GM19240 (cell line): ENCODE data around the gene COTL1.

ENCODE experiments used
- DNase-seq: peaks from one replicate; pipeline ENCODE4 v3.0.0; 2011; ENCODE audit warnings: low spot score; ENCODE audit not compliant: insufficient read length

COTL1 gene

DNA sequence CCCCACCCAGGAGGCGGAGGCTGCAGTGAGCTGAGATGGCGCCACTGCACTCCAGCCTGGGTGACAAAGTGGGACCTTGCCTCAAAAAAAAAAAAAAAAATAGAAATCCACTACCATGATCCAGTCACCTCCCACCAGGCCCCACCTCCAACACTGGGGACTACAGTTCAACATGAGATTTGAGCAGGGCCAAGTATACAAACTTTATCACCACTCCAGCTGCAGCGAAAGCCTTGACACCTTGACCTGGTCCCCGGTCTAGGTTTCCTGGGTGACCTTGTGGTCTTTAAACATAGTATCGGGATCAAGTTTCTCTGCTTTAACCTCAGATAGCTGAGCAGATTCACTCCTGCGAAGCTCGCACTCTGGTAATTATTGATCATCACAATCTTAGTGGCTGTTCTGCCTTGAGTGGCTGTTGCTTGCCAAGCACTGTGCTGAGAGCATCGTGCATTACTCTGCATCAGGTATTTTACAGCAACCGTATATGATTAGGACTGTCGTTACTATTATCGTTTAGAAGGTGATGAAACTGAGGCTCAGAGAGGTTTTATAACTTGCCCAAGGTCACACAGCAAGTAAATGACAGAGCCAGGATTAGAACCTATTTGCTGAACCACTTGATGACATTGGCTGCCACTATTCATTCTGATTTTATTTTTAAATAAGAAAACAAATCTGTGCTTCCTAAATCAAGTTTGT lies 63.1 kb downstream of the COTL1 start:
- DNase-seq: no peak

DNA sequence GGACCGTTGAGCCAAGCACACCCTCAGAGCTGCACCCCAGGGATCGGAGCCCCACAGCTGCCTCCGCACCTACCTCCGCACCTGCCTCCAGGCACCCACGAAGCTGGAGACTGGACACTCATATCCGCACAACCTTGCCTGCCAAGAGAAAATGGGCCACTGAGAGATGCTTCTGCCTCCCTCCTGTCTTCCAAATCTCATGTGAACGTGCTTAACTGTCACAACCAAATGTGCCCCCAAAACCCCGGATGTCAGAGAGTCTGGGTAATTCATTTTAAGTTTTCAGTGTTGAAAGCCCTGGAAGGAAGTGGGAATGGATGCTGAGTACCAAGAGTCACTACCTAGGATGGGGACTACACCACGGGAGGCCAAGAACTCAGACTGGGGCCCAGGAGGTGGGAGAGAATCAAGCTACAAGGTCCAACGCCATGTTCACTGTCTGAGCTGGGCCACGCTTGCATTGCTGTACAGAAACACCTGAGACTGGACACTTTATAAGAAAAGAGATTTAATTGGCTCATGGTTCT lies 63.9 kb downstream of the COTL1 start:
- no peak for DNase-seq

DNA sequence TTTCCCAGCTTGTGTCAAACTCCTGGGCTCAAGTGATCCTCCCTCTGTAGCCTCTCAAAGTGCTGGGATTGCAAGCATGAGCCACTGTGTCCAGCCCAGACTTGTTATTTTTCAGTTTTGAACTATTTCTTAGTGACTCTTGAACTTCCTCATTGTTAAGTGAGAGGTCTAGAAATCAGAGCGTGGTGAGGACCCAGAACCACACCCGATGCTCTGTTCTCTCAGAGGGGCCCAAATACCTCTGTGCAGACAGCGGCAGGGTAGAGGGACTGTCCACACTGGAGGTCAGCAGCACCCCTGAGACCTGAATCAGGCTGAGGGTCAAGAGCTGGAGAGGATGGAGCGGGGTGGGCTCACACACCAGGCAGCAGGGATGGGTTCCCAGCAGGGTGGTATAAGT lies 65.7 kb downstream of the COTL1 start:
- DNase-seq: no peak

DNA sequence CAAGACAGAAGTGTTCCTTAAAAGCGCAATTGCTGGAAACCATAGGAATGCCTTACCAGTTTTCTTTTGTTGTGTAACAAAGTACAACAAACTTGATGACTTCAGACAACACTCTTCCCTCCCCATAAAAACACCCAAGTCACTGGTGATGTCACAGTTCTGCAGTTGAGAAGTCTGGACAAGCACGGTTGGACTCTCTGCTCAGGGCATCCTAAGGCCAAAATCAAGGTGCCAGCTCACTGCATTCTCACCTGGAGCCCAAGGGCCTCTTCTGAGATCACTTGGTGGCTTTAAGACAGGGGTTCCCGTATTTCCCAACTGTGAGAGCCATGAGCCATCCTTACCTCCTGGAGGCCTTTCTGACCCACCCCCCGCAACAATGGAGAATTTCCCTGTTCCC lies 67.8 kb downstream of the COTL1 start:
- no peak for DNase-seq

DNA sequence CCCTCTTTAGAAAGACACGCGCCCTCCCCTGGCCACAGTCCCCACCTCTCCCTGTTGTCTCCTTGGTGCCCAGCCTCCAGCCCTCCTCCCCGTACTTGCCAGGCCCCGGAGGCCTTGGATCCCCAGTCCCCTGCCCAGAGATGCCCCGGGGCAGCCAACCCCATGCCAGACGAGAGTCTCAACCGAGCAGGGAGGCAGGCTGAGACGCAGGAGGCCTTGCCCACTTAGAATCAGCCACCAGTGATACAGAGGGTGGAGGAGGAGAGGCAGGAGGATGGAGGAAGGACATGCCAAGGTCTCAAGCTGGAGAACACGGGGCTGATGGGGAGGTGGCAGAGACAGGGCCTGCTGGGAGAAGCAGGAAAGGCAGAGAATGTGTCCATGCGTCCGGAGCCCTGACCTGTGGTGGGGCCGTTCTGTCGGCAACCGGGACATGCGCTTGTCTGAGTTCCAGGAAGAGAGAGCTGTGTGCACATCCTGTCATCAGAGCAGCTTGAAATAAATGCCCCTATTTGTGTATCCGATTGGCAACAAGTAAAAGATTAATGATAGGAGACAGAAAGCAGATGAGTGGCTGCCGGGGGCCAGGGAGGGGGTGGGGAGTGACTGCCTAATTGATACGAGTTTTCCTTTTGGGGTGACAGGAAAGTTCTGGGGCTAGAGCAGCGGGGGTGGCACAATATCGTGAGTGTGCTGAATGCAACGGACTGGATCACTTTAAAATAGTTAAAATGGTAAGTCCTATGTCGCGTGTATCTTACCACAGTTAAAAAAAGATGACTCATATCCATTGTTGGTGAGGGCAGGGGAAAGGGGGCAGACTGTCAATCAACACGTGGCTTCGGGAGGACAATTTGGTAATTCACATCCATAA lies 68.7 kb downstream of the COTL1 start:
- DNase-seq: no peak

DNA sequence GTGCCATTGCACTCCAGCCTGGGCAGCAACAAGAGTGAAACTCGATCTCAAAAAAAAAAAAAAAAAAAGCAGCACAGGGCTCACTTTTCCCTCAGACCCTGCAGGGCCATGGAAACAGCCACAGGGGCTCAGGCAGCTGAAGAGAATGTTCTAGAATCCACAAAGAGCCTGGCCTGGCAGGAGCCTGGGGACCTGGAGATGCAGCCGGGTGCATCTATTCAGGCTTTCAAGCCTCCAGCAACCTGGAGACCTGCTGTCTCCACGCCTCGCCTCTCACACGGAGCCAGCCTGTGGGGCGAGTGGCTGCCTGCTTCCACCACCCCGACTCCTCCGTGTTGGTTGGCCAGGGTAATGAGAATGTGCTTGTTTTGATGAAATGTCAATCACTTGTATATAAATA lies 69.4 kb downstream of the COTL1 start:
- DNase-seq: no peak

DNA sequence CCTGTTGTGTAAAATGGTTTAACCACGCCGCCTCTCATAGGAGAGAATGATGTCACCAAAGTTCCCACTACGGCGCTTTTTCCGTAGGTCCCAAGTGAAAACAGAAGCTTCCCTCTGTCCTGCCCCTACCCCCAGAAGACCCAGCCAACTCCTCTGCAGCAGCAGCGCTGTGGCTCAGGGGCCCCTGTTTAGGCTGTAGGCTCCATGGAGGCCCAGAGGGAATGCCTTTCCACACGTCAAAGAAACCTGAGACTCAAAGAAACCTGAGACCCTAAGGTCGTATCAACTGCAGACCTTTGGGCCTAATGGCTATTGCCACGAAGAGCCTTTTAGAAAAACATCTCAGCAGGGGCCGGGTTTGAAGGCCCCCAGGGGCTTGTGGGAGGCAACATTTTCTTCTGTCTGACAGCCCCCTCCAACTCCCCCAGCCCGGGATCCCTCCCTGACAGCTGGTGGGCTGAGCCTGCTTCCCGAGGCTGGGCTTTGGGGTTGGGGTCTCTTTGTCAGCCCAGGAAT lies 70.3 kb downstream of the COTL1 start:
- no peak for DNase-seq

DNA sequence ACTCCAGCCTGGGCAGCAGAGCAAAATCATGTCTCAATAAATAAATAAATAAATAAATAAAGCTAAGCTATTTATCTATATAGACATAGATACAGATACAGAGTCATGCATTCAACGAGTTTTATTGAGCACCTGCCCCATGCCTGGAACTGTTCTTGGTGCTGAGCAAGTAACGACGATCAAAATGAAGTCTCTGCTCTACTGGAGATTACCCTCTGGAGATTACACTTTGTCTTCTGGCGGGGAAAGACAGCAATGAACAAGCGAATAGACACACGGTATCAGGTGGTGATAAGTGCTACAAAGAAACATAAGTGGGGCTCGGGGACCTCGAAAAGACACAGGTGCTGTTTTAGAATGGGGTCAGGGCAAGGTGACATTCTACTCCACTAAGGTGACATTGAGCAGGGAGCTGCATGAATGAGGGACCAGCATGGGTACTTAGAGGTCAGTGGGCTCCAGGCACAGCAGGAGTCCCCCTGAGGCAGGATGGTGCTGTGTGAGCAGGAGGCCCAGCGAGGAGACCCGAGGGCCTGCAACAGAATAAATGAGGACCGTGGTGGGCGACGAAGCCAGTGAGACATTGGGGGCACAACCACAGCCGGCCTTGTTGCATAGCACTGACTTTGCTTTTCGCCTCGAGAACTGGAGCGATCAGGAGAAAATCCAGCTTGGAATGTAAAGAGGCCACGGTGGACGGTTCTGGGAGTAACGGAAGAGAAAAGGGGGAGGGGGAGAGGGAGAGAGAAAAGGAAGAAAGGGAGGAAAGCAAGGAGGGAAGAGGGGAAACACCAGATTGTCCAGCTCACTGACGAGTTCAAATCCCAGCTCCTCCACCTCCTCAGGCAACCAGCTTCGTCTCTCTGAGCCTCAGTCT lies 71.0 kb downstream of the COTL1 start:
- no peak for DNase-seq

DNA sequence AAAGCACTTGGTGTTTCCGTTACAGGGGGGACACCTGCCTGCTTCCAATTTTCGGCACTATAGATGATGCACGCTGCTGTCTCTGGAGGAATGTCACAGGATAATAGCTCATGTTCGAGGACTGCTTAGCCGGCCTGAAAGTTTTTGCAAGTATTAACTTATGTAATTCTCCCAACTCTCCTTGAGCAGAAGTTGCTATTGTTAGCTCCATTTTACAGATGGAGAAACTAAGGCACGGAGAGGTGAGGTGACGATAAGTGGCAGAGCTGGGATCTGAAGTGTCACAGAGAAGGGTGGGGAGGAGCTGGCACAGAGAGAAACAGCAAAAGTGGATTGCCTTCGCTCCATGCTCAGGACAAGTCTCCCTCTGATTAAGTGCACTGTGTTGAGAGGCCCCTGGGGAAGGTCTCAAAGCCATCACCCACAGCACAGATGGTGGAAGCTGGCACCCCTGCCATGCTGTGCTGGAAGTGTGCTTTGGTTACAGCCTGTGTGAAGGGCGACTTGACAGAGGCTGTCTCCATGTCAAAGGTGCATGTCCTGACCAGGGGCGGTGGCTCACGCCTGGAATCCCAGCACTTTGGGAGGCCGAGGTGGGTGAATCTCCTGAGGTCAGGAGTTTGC lies 72.7 kb downstream of the COTL1 start:
- no peak for DNase-seq

DNA sequence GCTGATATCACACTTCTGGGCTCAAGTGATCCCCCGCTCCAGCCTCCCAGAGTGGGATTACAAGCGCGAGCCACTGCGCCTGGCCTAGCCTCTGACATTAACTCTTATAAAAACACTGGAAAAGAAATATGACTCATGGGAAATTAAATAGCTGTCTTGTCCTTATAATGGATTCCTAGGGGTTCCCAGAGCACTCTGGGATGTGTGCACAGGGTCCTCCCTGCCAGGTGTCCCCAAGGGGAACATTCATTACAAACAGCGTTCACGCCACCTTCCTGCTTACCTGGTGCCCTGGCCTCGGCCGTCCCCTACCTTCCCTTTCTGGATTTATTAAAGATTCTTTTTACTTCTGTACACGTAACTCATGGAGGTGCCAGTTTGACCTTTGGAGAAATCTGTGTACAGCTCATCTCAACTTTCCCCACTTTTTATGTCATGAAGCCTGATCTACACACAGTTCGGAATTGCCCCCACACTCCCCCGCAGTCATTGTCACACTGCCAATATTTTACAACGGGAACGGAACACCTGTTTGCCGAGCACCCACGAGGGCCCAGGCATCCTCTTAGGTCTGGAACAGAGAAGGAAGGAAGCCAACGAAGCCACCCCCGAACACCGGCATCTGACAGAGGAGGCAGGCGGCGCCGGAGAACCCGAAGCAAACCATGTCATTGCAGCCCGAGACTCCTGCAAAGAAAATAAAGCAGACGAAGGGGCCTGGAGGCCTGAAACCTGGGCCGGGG lies 73.7 kb downstream of the COTL1 start:
- no peak for DNase-seq

DNA sequence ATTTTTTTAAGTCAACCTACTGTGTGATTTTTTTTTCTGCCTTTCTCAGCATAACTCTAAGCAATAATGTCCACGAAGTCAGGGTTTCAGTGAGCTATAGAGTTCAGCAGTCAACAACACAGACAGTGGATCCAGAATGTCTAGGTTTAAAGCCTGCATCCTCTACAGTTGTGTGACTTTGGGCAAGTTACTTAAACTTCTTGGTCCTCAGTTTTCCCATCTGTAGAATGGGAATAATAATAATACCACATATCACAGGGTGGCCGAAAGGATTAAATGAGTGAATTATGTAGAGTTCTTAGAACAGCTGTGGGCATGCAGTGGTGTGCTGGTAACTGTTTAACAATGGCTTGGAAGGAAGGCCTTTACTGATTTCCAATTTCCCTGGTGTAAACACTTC lies 74.6 kb downstream of the COTL1 start:
- no peak for DNase-seq

DNA sequence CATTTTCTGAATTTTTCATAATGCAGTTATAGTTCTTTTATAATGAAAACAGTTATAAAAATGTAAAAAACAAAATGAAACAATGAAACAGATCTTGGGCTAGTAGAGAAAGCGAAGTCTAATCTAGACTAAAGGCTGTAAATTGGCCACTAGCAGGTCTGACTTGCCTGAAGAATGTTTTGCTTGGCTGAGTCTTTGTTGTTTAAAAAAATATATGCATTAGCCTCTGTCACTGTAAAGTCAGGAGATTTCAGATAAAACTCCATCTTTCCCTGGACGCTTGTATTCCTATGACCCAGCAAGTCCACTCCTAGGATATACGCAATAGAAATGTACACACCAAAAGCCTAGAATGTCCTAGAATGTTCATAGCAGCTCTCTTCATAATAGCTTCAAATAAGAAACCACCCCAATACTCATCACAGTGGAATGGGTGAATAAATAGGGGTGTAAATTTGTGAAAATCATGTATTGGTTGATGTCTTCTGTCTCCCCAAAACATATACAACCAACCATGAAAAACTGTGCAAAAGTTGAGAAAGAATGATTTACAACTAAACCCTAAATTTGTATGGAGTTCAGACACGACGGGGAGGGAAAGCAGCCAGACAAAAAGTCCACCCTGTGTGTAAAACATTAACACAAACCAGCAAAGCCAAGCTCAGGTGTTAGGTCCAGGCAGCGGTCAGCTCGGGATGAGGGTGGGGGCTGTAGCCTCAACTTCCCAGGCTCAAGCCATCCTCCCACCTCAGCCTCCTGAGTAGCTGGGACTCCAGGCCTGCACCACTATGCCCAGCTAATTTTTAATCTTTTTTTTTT lies 75.7 kb downstream of the COTL1 start:
- no peak for DNase-seq

DNA sequence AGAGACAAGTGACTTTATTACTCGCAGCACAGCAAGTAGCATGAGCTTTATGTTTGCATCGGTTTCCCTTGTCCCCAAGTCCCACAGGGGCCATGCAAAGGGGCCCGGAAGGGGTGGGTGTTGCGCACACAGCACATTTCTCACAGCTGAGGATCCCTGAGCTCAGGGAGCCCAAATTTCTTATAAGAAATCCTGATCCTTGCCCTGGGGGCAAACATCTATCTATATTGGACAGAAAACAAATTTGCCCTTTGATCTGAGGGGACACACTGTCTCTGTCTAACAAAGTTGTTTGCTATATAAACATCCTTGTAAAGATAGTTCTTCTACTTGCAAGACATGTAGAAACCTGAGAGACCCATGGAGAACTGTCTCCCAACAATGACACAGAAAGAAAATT lies 77.7 kb downstream of the COTL1 start:
- DNase-seq: no peak

DNA sequence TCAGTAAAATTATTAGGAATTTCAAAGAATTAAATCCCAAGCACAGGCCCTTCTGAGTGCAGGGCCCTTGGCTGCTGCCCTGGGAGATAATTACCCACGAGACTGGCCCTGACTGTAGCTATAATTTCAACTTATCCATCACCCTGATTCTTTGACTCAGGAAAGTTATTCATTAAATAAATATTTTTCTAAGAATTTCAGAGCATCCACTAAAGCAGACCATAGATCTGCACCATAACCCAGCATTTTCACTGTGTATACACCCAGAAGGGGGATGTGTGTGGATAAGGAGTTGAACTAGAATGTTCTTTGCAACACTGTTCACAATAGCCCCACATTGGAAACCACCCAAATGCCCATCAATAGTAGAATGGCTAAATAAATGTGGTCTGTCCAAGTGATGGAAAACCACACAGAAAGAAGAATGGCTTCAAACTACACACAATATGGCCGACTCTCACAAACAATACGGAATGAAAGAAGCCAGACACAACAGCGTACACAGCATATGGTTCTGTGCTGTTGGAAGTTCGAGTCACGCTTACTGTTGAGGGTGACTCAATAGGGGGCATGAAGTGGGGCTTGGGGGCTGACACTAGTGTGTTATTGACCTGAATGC lies 79.5 kb downstream of the COTL1 start:
- DNase-seq: no peak

DNA sequence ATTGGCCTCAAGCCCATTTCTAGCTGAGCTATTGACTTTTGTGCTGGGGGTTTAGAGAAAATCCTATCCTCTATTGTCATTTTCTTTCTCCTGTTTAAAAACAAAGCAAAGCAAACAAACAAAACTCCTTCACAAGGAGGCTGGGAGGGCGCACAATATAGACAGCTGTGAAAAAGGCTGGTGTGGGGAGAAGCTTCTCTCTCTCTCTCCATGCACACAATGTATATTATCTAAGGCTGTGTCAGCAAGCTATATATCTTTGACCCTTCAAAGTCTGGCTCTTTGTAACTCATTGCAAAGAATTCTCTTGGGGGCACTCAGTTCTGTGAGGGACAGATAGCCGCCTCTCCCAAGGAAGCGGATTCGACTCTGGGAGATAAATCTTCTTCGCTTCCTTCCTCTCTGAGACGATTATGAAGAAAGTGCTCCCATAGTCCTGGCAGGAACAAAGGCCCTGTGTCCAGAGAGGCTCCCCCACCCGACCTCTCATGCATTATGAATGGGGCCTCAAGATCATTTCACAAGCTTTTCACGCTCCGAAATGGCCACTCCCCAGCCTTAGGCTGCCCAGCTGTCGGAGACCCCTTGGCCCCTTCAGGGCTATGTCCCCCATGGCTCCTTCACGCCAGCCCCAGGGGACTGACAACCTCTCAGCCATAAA lies 80.3 kb downstream of the COTL1 start:
- DNase-seq: no peak

DNA sequence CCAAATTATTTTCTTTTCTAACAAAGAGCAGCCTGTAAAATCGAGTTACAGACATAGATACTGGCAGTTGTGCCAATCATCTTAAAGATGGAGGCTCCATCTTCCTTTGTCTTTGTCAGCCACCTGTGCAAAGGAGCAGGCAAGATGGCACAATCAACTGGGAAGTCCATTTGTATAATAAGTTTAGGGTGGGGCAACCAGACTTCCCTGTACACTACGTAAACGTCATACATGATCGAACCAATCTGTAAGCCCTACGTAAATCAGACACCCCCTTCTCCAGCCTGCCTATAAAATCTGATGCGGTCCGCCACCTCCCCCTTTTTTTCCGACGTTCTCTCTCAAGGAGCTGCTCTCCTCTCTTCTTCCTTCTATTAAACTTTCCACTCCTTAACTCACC lies 82.0 kb downstream of the COTL1 start:
- DNase-seq: no peak

DNA sequence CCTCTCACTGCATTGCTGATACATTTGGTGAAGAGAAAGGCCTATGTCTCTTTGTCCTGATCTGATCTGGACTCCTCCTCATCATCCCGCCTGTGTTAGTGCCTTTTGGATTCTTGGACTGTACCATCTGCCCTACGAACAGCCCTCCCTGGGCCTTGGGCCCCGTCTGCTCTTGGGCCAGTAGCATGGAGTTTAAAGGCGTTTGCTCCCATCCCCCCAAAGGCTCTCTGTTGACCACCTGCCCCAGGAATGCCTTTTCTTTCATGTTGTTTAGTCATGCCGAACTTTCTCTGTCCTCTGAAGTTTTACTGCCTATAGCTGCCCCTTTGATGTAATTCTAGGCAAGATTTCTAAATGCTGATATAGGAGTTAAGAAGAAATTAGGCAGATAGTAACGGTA lies 82.5 kb downstream of the COTL1 start:
- no peak for DNase-seq

DNA sequence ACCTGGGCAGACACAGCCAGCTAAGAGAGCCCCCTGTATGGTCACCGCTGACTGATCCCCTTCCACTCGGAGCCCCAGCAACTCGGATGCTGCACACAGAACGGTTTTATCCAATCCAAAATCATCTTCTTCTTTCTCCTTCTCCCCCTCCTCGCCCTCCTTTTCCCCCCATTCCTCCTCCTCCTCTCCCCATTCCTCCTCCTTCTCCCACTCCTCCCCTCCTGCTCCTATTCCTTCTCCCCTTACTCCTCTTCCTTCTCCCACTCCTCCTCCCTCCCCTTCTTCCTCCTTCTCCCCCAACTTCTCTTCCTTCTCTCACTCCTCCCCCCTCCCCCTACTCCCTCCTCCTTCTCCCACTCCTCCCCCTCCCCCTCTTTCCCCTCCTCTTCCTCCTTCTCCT lies 83.1 kb downstream of the COTL1 start:
- DNase-seq: no peak
